GM18505 (cell line): Measurements from ENCODE around the gene NPB.

Experiments
- ATAC-seq: cut with Tn5 transposase; IDR thresholded peaks from one replicate; pipeline ENCODE4 v1.9.1; 2021; ENCODE audit not compliant: unreplicated experiment
- POLR2A ChIP-seq: IDR thresholded peaks from 4 replicates; pipeline ENCODE4 v1.6.1; 2011; ENCODE audit warnings: borderline replicate concordance; ENCODE audit not compliant: insufficient read depth, insufficient read length; ENCODE audit errors: extremely low read depth

NPB gene

GRCh38 chr17:81907219-81908145 lies 5.4 kb downstream of the NPB start:
- no peak for TF ChIP-seq POLR2A
- ATAC-seq: no peak

- ATAC-seq: no peak
- TF ChIP-seq POLR2A: no peak
These were observed 6.8 kb downstream of the NPB start for GRCh38 chr17:81908793-81909192.

DNA sequence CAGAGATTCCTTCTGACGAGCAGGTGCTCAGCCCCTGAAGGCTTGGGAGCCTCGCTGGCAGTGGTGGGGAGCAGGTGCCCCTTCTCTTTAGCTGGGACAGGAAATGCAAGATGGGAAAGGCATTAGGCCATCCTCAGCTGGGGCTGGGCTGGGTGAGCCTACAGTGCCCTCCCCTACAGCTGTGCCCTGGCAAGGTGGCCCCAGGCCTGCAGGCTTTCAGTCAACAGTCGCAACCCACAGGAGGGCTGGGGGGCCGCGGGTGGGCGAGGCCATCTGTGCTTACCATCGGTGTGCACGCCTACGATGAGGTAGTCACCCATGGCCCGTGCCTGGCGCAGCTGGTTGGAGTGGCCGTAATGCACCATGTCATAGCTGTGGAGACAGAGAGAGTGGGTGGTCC lies 7.2 kb downstream of the NPB start:
- no peak for TF ChIP-seq POLR2A

DNA sequence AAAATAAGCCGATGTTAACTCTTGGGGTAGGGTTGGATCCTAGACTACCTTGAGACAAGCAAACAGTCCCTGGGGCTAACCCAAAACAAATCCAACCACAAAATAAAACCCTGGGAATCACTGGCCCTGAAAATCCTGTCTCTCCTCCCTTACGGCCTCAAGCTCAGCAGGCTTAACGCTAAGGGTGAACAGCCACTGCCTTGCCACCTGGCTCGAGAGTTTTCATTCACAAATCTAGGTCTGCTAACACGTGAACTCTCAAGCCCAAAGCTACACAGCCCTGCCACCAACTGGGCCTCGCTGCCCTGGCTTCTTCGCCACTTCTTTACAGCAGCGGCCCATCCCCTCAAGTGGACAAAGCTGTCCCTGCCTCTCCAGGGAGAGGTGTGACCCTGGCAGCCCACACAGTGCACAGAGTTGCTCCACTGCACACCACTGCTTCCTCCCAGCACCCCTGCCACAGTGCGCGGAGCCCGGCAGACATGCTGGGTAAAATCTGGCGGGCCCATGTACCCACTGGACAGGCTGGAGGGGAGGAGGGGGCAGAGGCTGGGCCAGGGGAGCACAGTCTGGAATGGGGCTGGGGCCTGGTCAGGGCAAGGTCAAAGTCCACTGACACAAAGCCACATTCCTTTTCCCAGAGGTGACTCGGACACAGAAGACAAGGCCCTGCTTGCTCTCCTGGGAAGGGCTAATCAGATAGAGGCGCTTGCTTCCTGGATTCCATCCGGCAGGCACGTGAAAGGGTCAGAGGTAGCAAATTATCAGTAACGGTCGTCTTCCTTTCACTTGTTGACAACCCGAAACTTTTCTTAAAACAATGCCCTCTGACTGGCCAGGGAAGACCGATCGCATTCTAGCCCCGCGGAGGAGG lies 8.2 kb downstream of the NPB start:
- no peak for ATAC-seq

More for the DNA sequence above, 7.2 kb downstream of the NPB start:
- no peak for ATAC-seq

GRCh38 chr17:81910840-81911276 lies 8.8 kb downstream of the NPB start:
- ATAC-seq: peak; percentile 39
- no peak for TF ChIP-seq POLR2A

More for the DNA sequence above, 8.2 kb downstream of the NPB start:
- TF ChIP-seq POLR2A: no peak

DNA sequence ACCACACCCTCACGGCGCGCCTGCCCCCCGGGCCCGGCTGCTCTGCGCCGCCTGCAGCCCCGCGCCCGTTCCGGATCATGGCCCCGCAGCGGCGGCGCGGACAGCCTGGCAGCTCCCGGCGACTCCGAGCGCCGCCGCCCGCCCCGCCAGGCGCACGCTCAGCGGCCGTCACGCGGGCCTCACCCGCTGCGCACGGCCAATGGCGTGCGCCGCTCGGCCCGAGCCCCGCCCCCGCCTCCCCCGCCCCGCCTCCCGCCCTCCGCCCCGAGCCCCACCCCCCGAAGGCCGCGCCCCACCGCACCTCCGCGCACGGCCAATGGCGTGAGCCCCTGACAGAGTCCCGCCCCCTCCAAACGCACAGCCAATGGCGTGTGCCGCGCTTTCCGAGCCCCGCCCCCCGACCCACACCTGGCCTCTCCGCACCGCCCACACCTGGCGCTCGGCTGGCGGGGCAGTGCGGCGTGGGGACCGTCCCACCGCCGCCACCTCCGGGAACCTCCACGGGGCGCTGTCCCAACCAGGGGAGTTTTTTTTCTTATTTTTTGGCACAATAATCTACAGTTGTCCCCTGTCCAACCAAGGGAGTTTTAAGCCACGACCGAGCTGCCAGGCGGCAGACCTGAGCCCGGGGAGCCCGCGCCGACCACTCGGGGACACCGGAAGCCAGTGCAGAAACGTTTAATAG lies 9.4 kb downstream of the NPB start, which contains the start of gene PCYT2:
PCYT2 (minus strand) TSS at position 123 of the 685 bp plus-strand sequence; CDS start at position 79, 44 bp downstream.
- peak; percentile 60 for ATAC-seq
- peak; percentile 42 for TF ChIP-seq POLR2A

GRCh38 chr17:81911969-81912368 lies 9.9 kb downstream of the NPB start:
- TF ChIP-seq POLR2A: no peak
- no peak for ATAC-seq

- no peak for TF ChIP-seq POLR2A
- no peak for ATAC-seq
These were observed 10.6 kb downstream of the NPB start for GRCh38 chr17:81912441-81913309.

DNA sequence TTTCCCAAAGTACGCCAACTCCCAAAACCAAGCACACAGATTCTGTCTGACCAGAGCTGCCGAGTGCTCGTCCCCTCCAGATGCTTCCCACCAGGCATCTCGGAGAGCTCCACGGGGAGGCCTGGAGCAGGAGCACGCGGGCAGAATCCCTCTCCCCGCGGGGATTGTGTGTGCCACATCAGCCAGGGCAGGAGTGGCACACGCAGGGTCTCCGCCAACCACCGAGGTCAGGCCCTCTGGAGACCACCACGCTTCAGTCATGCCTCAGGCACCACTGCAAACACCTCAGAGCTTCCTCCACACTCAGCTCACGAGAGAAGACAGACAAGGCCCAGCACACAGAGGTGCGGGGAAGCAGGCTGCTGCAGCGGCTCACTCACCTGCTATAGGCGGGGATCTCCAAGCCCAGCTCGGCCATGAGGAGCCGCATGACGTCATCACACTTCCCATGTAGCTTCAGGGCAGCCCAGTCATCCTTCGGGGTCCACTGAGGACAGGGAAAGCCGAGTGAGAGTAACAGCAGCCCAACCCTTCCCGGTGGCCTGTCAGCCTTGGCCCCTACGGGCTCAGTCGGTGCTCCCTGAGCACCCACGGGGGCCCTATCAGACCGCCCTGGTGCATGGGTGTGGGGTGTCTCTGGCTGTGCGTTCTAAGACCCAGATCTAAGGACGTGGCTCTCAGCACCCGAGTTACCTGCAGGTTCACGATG lies 11.5 kb downstream of the NPB start:
- no peak for ATAC-seq

DNA sequence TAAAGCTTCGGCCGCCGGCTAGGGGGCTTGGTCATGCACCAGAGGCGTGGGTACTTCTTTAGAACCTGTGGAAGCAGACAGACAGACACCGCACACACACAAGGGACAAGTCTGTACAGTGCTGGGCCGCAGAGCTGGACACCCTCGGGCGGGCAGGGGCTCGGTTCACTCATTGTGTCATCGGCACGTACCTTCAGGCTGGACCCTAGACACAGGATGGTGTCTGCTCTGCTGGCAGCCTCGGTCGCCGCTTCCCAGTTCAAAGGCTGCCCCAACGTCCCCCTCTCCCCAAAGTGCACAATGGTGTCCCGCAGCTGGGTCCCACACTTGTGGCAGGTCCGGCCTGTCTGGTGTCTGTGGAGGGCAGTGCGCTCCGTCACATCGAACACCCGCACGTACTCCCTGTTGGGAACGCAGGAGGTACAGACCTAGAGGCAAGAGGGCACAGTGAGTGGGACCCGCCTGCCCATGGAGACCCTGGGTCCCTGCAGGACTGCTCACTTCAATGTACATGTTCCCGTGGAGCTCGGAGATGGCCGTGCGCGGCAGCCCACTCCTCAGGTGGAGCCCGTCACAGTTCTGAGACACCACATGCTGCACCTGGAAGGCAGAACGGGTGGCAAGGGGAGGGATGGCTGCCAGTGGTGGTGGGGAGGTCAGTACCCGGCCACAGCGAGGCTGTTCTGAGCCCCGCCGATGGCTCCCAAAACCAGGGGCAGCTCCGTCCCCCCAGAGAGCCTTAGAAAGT lies 12.2 kb downstream of the NPB start:
- TF ChIP-seq POLR2A: no peak
- ATAC-seq: no peak

More for the DNA sequence above, 11.5 kb downstream of the NPB start:
- TF ChIP-seq POLR2A: no peak

DNA sequence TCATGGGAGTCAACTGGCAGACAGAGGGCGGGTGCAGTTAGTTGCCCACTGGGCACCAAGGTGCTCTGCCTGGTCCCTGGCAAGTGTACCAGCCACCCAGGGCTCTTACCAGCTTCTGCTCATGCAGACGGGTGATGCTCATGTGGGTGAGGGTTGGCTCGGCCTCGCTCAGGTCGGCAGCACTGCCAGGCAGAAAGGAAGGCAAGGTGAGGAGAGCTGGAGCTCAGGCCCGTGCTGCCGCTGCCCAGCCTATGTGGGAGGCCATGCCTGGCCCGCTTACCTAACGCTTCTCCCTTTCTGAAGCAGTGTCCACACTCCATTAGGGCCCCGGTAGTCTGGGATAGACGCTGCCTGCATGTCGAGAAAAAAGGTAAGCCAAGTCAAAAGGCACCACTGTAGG lies 13.3 kb downstream of the NPB start:
- TF ChIP-seq POLR2A: no peak
- no peak for ATAC-seq
